GM12878 (cell line): ENCODE results near the gene MEF2D. TPM values are rescaled to one million over a fixed set of nuclear protein-coding genes. Genes with fewer than 3 reads are reported as not detected.

Experiments used
- ATAC-seq: fragments of 200-7000 bp; cut with Tn5 transposase; 3 replicates; pipeline ENCODE4 v1.9.1; 2020; ENCODE audit warnings: mild to moderate bottlenecking, moderate library complexity
- BruUV-seq: library from RNA; stranded (reverse); fragments of 400-500 nt; replicated peaks from 2 replicates; lab custom pipeline; 2021; lab: Mats Ljungman, UMichigan
- CTCF ChIA-PET: fragments of 300-600 bp; sonication (Branson Sonifier 250); formaldehyde crosslinking; extraction: SDS; loops from one replicate; lab custom pipeline; 2021; ENCODE audit warnings: inconsistent platforms; lab: Yijun Ruan, JAX
- POLR2A ChIA-PET: fragments of 350-600 bp; formaldehyde crosslinking; extraction: SDS; loops from one replicate; lab custom pipeline; 2021; ENCODE audit warnings: inconsistent platforms; lab: Charles Lee
- RAD21 ChIA-PET: fragments of 300-600 bp; sonication (Branson Sonifier 250); formaldehyde crosslinking; loops from one replicate; lab custom pipeline; 2023; ENCODE audit warnings: antibody characterized with exemption; ENCODE audit not compliant: unreplicated experiment; lab: Charles Lee
- SMC1A ChIA-PET: fragments of 300-600 bp; sonication (Branson Sonifier 250); formaldehyde crosslinking; loops from one replicate; lab custom pipeline; 2023; ENCODE audit not compliant: unreplicated experiment, uncharacterized antibody; lab: Charles Lee
- DNase-seq: peaks from one replicate; pipeline ENCODE4 v3.0.0-alpha.2; 2011; ENCODE audit warnings: low read depth, low spot score
- FAIRE-seq: peaks from 3 replicates; lab custom pipeline; 2011; peaks lifted over from hg19 to GRCh38; lab: Jason Lieb, UNC
- H2AFZ ChIP-seq: 2 replicates; pipeline ENCODE4 v1.6.0; 2011; ENCODE audit warnings: low read depth, low read length, control low read depth; ENCODE audit not compliant: control insufficient read depth
- H3K27ac ChIP-seq: 2 replicates; pipeline ENCODE4 v1.5.1; 2011; ENCODE audit warnings: control low read depth; ENCODE audit not compliant: control insufficient read depth, insufficient read depth
- H3K27me3 ChIP-seq, 2 experiments: replicated peaks in 1 of 2; 2 replicates each; pipeline versions ENCODE4 v1.6.0 to v1.6.1; 2011; ENCODE audit warnings: low read length in 1 of 2; ENCODE audit not compliant: control insufficient read depth in 2 of 2, insufficient read depth in 2 of 2
- H3K36me3 ChIP-seq, 2 experiments: 2 replicates each; pipeline ENCODE4 v1.5.1; 2011; ENCODE audit warnings: low read length in 1 of 2; ENCODE audit not compliant: control insufficient read depth in 2 of 2, insufficient read depth in 2 of 2
- H3K4me1 ChIP-seq: 2 replicates; pipeline ENCODE4 v1.6.1; 2011; ENCODE audit warnings: mild to moderate bottlenecking, low read length, moderate library complexity, mixed read lengths; ENCODE audit not compliant: control insufficient read depth, insufficient read depth
- H3K4me2 ChIP-seq: 2 replicates; pipeline ENCODE4 v1.6.0; 2011; ENCODE audit warnings: control low read depth; ENCODE audit not compliant: control insufficient read depth, insufficient read depth
- H3K4me3 ChIP-seq: fragments of 200-600 bp; sonication (generic); 2 replicates; pipeline ENCODE4 v1.5.1; 2016
- H3K79me2 ChIP-seq: 2 replicates; pipeline ENCODE4 v1.6.0; 2011; ENCODE audit warnings: low read length; ENCODE audit not compliant: control insufficient read depth, insufficient read depth
- H3K9ac ChIP-seq: 2 replicates; pipeline ENCODE4 v1.8.0; 2011; ENCODE audit warnings: low read length, control low read depth, mixed read lengths; ENCODE audit not compliant: control insufficient read depth, insufficient read depth
- H3K9me3 ChIP-seq: replicated peaks from 3 replicates; pipeline ENCODE4 v1.5.1; 2011; ENCODE audit warnings: mild to moderate bottlenecking, low read length; ENCODE audit not compliant: control insufficient read depth, insufficient read depth
- H4K20me1 ChIP-seq: 2 replicates; pipeline ENCODE4 v1.6.0; 2011; ENCODE audit not compliant: control insufficient read depth, insufficient read depth
- BCLAF1 ChIP-seq: fragments of 450-650 bp; IDR thresholded peaks from 2 replicates; pipeline ENCODE4 v1.6.1; 2017; ENCODE audit warnings: antibody characterized with exemption, mild to moderate bottlenecking, moderate library complexity
- IKZF1 ChIP-seq: fragments of 450-650 bp; conservative IDR thresholded peaks from 2 replicates; pipeline ENCODE4 v1.6.1; 2017; ENCODE audit warnings: antibody characterized with exemption, mild to moderate bottlenecking
- NFXL1 ChIP-seq: fragments of 450-650 bp; IDR thresholded peaks from 2 replicates; pipeline ENCODE4 v1.6.1; 2017; ENCODE audit warnings: antibody characterized with exemption, mild to moderate bottlenecking, borderline replicate concordance
- RFX5 ChIP-seq: IDR thresholded peaks from 2 replicates; pipeline ENCODE4 v1.6.1; 2011; ENCODE audit warnings: low read depth, low read length, improper control_type of control experiment
- SMAD1 ChIP-seq: fragments of 450-650 bp; IDR thresholded peaks from 2 replicates; pipeline ENCODE4 v1.6.1; 2018; ENCODE audit warnings: mild to moderate bottlenecking, low read depth; ENCODE audit not compliant: partially characterized antibody
- ZNF217 ChIP-seq: fragments of 450-650 bp; IDR thresholded peaks from 2 replicates; pipeline ENCODE4 v1.6.1; 2017; ENCODE audit warnings: antibody characterized with exemption, mild to moderate bottlenecking
- WGBS: methylation state at CpG from one replicate; pipeline ENCODE4 v1.1.6; 2016; ENCODE audit warnings: low lambda C conversion rate; ENCODE audit not compliant: insufficient replicate concordance, insufficient coverage; ENCODE audit errors: missing lambda C conversion rate; 5-methylcytosine and 5-hydroxymethylcytosine counted together
- in situ Hi-C: fragments of 300-500 bp; cut with MboI; formaldehyde crosslinking; loops from 9 replicates; pipeline ENCODE4 v1.14.3; 2018; ENCODE audit warnings: mixed read lengths
- intact Hi-C: fragments of 100-400 bp; cut with micrococcal nuclease; formaldehyde crosslinking; loops from one replicate; pipeline ENCODE4 v1.14.2; 2022; ENCODE audit not compliant: unreplicated experiment
- polyA plus RNA-seq, 11 experiments: library from polyadenylated mRNA; depleted of rRNA in 4 of 11; unstranded in 6 of 11; stranded (reverse) in 5 of 11; fragments of >200 nt; fragmentation: Nextera tagmentation in 4 of 11; fragmentation: Illumina TruSeq in 1 of 11; extraction: Ambion mirVana in 4 of 11; extraction: Trizol in 1 of 11; gene quantifications; 1 replicate in 1 of 11; 2 replicates in 10 of 11; pipeline versions ENCODE4 v1.2.1 to v1.2.3, GENCODE V29; 2011 to 2016; ENCODE audit warnings: inconsistent platforms in 2 of 11, missing spikeins in 2 of 11, low read depth in 1 of 11
- total RNA-seq, 4 experiments: library from RNA; depleted of rRNA in 3 of 4; stranded (reverse); fragments of >200 nt in 3 of 4; fragmentation: Illumina TruSeq in 1 of 4; extraction: Trizol in 1 of 4; gene quantifications; 2 replicates each; pipeline versions ENCODE4 v1.2.1 to v1.2.3, GENCODE V29; 2013 to 2021
- TF ChIP-seq, protein P1 (sequence below): fragments of 450-650 bp; IDR thresholded peaks from 2 replicates; pipeline ENCODE4 v1.6.1; 2016; ENCODE audit warnings: mild to moderate bottlenecking, moderate library complexity, borderline replicate concordance

Gene MEF2D
- total and polyA plus RNA-seq, 10 of the 15 experiments (the other 5 are each of a cell fraction or from before 2014, with no cell fraction given), result 0.61 to 53.0 (median 15.2) TPM

DNA sequence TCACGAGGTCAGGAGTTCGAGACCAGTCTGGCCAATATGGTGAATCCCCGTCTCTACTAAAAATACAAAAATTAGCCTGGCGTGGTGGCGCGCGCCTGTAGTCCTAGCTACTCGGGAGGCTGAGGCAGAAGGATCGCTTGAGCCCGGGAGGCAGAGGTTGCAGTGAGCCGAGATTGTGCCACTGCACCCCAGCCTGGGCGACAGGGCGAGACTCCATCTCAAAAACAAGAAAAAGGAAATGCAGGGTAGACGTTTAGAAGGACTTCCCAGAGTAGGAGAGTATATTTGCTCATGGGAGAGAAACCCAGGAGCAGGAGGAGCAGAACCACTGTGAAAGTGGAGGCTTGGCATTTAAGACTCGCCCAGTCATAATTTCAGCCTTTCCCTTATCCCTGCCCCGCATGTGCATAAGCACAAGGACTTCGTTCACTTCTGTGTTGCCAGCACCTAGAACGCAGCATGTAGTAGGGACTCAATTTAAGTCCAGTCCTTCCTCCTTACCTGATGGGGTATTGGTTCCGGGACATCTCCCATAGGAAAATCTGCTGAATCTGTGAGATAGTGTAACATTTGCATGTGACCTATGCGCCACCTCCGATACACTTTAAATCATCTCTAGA lies 5.2 kb upstream of the MEF2D start:
- intact Hi-C loops, result loop anchor here (1.0 to 10.0 kb wide), 3 partner anchors 17 to 239 kb away; partner anchors contain the start of genes GPATCH4 and MRPL24
- no peak for ATAC-seq
- H3K4me1 ChIP-seq, result peaks cover 56% of the 10 kb centered on the region
- peaks cover 5% of the 10 kb centered on the region for H3K79me2 ChIP-seq
- in situ Hi-C loops, result no loop called here
- POLR2A ChIA-PET, result interaction anchor here (0.6 to 17.1 kb wide), 5 partner anchors 15 to 332 kb away, joined by 3 to 630 read pairs (median 4); partner anchors contain the start of genes MEF2D and SMG5
- TSS peak; percentile 88 for BruUV-seq
- no peaks in the 10 kb centered on the region for H3K9me3 ChIP-seq
- RAD21 ChIA-PET, result interaction anchor here (0.7 to 5.8 kb wide), 5 partner anchors 10 to 74 kb away, joined by 4 to 323 read pairs (median 8); partner anchors contain the start of gene TTC24
- CTCF ChIA-PET, result interaction anchor here (1.3 to 10.0 kb wide), 3 partner anchors 16 to 220 kb away, joined by 6 to 175 read pairs (median 7); no protein-coding TSS in a partner anchor
- H3K36me3 ChIP-seq, result no peaks in the 10 kb centered on the region
- peak overlapping the region; percentile 23; the same call in 1 of the 2 replicates for H3K4me3 ChIP-seq
- no peak overlapping the region for H2AFZ ChIP-seq
- H3K27me3 ChIP-seq, result no peaks in the 10 kb centered on the region
- TF ChIP-seq ZNF217 (peak; percentile 89; the same call in 1 of the 2 replicates), RFX5 (0 out of 2 replicates have a peak, but pooled peaks have one; percentile 22), SMAD1 (peak; percentile 9), NFXL1 (no peak), BCLAF1 (no peak), IKZF1 (no peak; the same call in 1 of the 2 replicates)
- TF ChIP-seq, protein P1, sequence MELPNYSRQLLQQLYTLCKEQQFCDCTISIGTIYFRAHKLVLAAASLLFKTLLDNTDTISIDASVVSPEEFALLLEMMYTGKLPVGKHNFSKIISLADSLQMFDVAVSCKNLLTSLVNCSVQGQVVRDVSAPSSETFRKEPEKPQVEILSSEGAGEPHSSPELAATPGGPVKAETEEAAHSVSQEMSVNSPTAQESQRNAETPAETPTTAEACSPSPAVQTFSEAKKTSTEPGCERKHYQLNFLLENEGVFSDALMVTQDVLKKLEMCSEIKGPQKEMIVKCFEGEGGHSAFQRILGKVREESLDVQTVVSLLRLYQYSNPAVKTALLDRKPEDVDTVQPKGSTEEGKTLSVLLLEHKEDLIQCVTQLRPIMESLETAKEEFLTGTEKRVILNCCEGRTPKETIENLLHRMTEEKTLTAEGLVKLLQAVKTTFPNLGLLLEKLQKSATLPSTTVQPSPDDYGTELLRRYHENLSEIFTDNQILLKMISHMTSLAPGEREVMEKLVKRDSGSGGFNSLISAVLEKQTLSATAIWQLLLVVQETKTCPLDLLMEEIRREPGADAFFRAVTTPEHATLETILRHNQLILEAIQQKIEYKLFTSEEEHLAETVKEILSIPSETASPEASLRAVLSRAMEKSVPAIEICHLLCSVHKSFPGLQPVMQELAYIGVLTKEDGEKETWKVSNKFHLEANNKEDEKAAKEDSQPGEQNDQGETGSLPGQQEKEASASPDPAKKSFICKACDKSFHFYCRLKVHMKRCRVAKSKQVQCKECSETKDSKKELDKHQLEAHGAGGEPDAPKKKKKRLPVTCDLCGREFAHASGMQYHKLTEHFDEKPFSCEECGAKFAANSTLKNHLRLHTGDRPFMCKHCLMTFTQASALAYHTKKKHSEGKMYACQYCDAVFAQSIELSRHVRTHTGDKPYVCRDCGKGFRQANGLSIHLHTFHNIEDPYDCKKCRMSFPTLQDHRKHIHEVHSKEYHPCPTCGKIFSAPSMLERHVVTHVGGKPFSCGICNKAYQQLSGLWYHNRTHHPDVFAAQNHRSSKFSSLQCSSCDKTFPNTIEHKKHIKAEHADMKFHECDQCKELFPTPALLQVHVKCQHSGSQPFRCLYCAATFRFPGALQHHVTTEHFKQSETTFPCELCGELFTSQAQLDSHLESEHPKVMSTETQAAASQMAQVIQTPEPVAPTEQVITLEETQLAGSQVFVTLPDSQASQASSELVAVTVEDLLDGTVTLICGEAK, result peak; percentile 45; the same call in 1 of the 2 replicates
- H4K20me1 ChIP-seq, result no peaks in the 10 kb centered on the region
- 63% methylated on average over 21 of the region's 21 CpGs for WGBS
- SMC1A ChIA-PET, result interaction anchor here (1.0 to 16.4 kb wide), 2 partner anchors 16 to 66 kb away, joined by 3 to 460 read pairs; no protein-coding TSS in a partner anchor
- peak overlapping the region; percentile 98 for H3K27ac ChIP-seq
- no peak for FAIRE-seq
- H3K9ac ChIP-seq, result no peak overlapping the region; the same call in 1 of the 2 replicates
- DNase-seq, result no peak
- peak overlapping the region; percentile 68 for H3K4me2 ChIP-seq
